Stimulated activated naive CD8-positive, alpha-beta T cell treated with anti-CD3 and anti-CD28 coated beads, Interleukin-15, Interleukin-2, amounts not matched to agents 100 U/mL and 50 U/mL, for 24 hours (primary cell): ENCODE data around the gene NRARP.

ENCODE experiments used
- ATAC-seq: fragments of 150-1000 bp; cut with Tn5 transposase; one replicate; pipeline ENCODE4 v1.10.0; 2021
- DNase-seq: peaks from one replicate; pipeline ENCODE4 v3.0.0; 2021

Gene NRARP

GRCh38 chr9:137321726-137322361 lies 19.8 kb upstream of the NRARP start:
- ATAC-seq (no peak), DNase-seq (no peak)

DNA sequence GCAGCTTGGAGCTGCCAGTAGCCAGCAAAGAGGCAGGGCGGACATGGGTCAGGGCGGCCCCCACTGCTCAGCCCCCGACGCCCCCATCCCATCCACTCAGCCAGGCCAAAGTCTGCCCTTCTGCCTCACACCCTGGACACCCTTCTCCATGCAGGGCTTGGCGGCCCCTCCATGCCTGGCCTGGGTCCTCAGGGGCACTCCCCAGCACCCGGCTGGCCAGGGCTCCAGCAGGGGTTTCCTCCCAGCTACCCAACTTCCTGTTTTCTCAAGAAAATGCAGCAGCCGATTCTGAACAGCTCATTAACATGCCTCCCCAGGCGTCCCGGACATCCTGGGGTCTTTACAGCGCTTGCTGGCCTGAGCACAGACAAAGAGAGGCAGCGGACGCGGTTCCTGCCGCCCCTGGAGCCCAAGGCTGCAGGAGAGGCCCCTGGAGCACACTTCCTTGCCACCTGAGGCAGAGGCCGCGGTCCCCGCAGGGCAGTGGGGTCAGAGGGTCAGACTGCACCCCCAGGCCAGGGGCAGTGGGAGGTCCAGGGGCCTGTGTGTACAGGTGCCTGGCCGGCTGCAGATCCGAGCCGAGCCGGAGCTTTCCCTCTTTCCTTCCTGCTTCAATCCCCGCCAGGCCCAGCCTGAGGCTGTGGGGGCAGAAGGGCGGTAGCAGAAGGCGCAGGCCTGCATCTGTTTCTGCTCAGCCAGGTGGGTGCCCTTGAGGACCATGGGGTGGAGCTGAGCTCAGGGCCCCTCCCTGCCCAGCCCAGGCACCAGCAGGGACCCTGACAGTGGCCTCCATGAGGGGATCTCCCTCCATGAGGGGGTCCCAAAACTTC lies 18.7 kb upstream of the NRARP start:
- DNase-seq = peak; percentile 13
- ATAC-seq = peak; percentile 21

- DNase-seq (peak; percentile 4), ATAC-seq (no peak)
Measured at GRCh38 chr9:137319739-137320551, 17.9 kb upstream of the NRARP start.

- DNase-seq = no peak
- ATAC-seq = no peak
Measured at GRCh38 chr9:137319011-137319738, 17.1 kb upstream of the NRARP start.

DNA sequence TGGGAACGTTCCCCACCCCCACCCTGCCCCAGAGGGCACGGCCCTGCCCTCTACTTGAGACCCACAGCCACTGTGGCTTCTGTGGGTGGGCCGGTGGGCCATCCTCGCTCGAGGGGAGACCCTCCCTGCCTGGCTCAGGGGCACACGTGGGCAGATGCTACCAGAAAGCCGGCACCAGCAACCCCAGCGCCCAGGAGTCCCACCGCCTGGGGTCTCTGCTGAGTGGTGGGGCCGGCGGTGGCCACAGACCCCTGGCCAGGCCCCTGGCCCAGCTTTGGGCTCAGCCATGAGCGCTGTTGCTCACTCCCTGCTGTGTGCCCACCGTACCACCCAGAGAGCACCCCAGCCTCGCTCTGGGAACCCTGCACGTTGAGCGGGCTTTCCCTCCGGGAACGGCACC lies 16.5 kb upstream of the NRARP start:
- no peak for ATAC-seq
- no peak for DNase-seq

DNA sequence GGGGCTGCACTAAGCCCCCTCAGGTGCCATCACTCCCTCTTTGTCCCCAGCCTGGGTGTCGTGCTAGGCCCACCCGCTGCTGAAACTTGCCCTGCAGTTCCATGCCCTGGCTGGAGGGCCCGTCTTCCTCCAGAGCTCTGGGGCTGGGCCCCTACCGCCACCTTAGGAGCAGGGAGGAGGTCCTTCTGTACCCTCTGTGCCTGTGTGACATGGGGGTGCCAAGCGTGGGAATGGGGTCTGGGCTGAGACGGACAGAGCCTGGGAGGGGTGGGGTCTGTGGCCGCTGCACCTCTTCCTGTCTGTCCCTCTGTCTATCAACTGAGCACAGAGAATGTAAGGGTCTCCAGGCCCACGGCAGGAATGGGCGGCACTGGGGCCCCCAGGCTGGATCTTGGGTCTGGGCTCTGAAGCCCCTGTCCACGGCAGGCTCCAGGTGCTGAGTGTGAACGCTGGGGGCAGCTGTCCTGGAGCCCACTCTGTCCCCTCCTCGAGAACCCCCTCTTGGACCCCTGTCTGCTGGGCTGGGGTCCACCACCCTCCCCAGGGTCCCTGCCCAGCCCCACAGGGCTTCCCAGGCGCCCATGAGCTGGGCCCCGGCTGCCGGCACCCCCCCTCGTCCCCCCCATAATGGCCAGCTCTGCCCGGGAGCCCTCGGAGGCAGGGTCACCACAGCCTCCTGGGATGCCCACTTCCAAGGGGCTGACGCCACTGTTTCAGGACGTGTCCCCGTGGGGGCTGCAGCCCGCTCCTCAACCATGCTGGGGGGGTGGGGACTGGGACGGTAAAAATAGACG lies 15.8 kb upstream of the NRARP start:
- no peak for ATAC-seq

GRCh38 chr9:137317021-137317717 lies 15.1 kb upstream of the NRARP start:
- ATAC-seq = no peak
- no peak for DNase-seq

More for the DNA sequence above, 15.8 kb upstream of the NRARP start:
- no peak for DNase-seq

DNA sequence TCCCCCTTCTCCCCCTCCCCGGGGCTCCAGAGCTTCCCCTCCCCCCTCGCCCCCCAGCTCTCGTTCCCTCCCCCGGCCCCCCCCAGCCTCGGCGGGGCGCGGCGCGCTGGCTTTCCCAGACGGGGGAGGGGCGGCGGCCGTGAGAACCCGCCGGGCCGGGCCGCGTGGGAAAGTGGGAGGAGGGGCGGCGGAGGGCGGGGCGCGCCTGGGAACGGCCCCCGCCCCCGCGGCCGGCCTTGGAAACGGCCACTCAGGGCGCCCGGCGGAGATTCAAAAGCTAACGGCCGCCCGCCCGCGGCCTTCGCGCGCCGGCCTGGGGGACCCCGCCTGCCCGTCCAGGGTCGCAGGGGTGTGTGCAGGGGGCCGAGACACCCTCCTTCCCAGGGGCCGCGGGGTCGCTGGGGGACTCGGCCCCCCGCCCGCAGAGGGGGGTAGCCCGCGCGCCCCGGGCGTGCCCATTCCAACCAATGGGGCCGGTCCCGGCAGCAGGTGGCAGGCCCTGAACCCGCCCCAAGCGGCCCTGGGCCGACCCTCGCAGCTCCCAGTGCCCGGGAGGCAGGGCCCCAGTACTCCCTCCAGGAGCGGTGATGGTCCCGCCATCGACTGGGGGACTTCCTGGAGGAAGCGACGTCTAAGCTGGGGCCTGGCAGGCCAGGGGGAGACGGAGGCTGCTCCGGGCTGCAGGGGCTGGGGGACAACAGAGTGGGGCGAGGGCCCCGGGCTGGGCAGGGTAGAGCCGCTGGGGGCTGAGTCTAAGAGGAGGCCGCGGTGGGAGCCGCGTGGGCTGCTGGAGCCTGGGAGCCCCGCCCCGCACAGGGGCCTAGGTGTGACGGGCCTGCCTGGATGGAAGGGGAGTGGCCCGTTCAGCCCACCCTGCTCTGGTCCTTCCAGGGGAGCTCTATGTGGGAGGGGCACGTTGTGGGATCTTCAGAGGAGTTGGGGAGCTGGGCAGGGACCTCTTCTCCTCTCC lies 14.2 kb upstream of the NRARP start:
- peak; percentile 44 for DNase-seq
- peak; percentile 56 for ATAC-seq

- DNase-seq (no peak), ATAC-seq (no peak)
Measured at GRCh38 chr9:137315581-137316011, 13.5 kb upstream of the NRARP start.

GRCh38 chr9:137314561-137315560 lies 12.8 kb upstream of the NRARP start:
- no peak for ATAC-seq
- DNase-seq = peak; percentile 3

DNA sequence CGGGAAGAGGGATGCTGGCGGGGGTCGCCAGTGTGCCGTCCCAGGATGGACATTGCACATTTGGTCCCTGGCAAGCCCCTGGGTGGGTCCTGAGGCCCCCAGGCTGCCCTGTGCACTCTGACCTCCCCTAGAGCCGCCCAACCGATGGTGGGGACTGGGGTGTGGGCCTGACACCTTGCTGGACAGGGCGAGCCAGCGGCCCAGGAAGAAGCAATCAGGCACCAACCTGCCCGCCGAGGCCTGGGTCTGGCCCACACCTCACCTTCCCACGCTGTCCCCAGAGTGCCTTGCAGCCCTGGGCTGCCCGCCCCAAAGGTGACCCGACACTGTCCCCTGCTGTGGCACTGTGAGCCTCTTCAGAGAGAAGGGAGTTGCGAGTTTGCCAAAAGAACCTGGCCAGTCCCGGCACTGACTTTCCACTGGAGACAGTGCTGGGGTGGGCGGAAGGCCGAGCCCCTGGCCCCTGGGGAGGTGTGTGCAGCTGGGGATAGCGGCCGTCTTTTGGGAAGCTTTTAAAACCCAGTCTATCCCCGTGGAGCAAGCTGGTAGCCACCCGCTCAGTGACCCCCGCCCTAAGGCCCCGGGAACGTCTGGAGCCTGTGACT lies 12.0 kb upstream of the NRARP start:
- DNase-seq (no peak), ATAC-seq (no peak)

DNA sequence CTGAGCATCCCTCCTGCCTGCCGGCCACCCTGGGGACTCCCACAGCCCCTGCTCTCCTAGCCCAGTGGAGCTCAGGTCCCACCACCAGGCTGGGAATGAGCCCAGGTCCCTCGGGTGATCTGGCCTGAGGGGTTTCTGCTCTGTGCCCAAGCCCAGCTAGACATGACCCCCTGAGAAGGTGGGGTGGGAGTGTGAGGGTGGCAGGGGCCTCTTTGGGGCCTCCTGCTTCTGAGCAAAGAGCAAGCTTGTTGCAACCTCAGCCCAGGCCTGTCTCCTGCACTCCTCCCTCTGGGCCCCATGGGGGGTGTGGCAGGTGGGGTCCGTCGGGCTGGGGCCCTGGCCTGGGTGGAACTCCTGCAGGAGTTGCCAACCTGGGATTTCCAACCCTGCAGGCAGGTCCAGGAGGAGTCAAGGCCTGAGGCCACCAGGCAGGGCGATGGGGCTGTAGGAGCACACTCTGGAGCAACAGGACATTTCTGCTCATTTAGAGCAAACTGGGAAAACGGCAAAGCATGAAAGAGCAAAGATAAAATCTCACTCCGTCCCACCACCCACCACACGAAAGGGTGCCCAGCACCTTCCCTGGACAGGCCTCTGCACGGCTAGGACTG lies 11.4 kb upstream of the NRARP start:
- no peak for DNase-seq
- ATAC-seq = no peak

DNA sequence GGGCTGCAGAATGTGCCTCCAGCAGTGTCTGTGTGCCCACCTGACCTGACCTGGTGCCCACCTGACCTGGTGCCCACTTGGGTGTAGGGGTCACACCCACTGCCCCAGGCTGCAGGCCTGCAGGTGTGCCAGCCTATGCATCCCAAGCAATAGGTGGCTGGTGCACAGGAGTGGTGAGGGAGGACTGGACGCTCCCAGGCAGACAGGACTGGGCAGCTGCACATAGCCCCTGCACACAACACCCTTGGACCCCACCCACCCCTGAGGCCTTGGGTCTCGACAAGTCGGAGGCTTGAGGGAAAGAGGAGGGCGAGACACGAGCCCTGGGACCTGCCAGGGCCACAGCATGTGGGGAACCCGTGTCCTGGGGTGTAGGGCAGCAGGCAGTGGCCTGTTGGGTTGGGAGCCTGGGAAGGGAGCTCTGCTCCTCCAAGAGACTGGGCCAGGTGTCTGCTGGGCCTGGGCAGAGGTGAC lies 10.8 kb upstream of the NRARP start:
- DNase-seq (no peak), ATAC-seq (no peak)

DNA sequence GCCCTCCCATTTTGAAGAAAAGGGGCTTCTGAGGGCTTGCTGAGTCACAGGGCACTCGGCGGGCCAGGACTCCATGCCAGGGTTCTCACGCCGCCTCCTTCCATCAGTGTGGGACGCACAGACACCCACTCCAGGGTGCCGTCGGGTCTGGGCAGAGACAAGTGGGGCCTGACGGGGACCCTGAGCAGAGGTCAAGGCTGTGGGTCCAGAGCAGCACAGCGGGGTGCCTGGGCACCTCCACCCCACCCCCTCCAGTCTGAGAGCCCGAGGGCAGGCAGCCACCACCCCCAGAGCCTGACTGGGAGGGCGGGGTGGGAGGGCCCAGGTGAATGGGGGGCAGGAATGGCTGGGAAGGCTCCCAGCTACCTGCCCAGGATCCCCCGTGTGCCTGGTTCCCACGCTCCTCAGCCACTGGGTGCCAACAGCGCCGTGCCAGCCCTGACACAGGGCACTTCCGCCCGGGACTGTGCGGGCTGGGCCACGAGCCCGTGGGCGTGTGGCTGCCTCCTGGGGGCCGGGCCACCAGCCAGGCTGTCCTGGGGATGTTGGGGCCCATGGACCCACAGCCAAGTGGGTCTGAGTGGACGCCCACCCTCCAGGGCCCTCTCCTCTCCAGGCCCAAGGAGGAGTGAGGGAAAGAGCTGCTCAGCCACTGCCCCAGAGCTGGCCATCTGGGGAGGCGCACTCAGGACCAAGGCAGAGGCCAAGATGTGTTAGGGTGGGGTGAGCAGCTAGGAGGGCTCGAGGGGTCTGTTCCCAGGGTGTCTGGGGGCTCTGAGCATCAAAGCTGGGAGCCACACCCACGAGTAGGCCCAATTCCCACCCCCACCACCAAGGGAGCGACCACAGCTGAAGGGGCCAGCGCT lies 10.1 kb upstream of the NRARP start:
- DNase-seq (no peak), ATAC-seq (no peak)

- ATAC-seq (no peak), DNase-seq (peak; percentile 37)
Measured at GRCh38 chr9:137311171-137311985, 9.3 kb upstream of the NRARP start.
